Nephron (organoid): ENCODE results near the gene EPS8.

Experiments used
- H3K27ac Mint-ChIP-seq, 3 experiments: 2 replicates each; pipeline ENCODE4 v1.8.0; 2020; ENCODE audit warnings: mixed read lengths in 3 of 3, mild to moderate bottlenecking in 2 of 3, moderate library complexity in 1 of 3
- H3K27me3 Mint-ChIP-seq: 2 replicates; pipeline ENCODE4 v1.8.0; 2021; ENCODE audit warnings: low read depth, mild to moderate bottlenecking, moderate library complexity, mixed read lengths
- H3K36me3 Mint-ChIP-seq: 2 replicates; pipeline ENCODE4 v1.8.0; 2020; ENCODE audit warnings: low read depth, mixed read lengths
- H3K4me1 Mint-ChIP-seq: 2 replicates; pipeline ENCODE4 v1.8.0; 2020; ENCODE audit warnings: mixed read lengths
- H3K4me3 Mint-ChIP-seq, 3 experiments: 2 replicates each; pipeline ENCODE4 v1.8.0; 2020; ENCODE audit warnings: mild to moderate bottlenecking in 3 of 3, mixed read lengths in 3 of 3, moderate library complexity in 2 of 3
- H3K9me3 Mint-ChIP-seq: 2 replicates; pipeline ENCODE4 v1.8.0; 2020; ENCODE audit warnings: mixed read lengths
- CTCF ChIP-seq, 3 experiments: fragments of 200-600 bp; sonication (generic); IDR thresholded peaks; one replicate each; pipeline ENCODE4 v1.5.0; 2021; ENCODE audit warnings: antibody characterized with exemption in 3 of 3; ENCODE audit not compliant: unreplicated experiment in 3 of 3

Gene EPS8

DNA sequence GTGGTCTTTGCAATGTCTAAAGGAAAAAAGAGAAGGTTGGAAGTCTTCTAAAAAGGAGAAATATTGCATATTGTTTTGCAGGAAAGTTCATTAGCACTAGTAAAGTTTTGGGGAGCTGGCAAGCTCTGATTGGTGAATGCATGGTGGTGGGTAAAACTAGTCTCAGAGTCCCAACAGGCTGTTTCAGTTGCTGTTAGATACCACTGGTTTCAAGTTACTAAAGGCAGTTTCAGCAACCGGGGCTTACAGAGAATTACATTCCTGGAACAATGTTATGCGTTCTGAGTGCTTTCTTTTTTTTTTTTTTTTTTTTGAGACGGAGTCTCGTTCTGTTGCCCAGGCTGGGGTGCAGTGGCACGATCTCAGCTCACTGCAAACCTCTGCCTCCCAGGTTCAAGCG lies 208.2 kb downstream of the EPS8 start:
- Mint-ChIP-seq H3K4me1 (peaks cover 10% of the 10 kb centered on the region), H3K36me3 (peaks cover 5% of the 10 kb centered on the region), H3K27me3 (peaks cover 4% of the 10 kb centered on the region), H3K27ac (no peak overlapping the region), H3K4me3 (no peak overlapping the region), H3K9me3 (peaks cover 3% of the 10 kb centered on the region)
- TF ChIP-seq CTCF (IDR thresholded peaks at IDR 0.05; ENCODE audit: unreplicated experiment in 3 of 3): no peak

GRCh38 chr12:15580431-15580830 lies 208.8 kb downstream of the EPS8 start:
- Mint-ChIP-seq H3K27ac (no peak overlapping the region), H3K9me3 (peaks cover 3% of the 10 kb centered on the region), H3K4me1 (peaks cover 16% of the 10 kb centered on the region), H3K4me3 (no peak overlapping the region), H3K27me3 (peaks cover 4% of the 10 kb centered on the region), H3K36me3 (peaks cover 9% of the 10 kb centered on the region)
- TF ChIP-seq CTCF (IDR thresholded peaks at IDR 0.05; ENCODE audit: unreplicated experiment in 3 of 3): no peak

DNA sequence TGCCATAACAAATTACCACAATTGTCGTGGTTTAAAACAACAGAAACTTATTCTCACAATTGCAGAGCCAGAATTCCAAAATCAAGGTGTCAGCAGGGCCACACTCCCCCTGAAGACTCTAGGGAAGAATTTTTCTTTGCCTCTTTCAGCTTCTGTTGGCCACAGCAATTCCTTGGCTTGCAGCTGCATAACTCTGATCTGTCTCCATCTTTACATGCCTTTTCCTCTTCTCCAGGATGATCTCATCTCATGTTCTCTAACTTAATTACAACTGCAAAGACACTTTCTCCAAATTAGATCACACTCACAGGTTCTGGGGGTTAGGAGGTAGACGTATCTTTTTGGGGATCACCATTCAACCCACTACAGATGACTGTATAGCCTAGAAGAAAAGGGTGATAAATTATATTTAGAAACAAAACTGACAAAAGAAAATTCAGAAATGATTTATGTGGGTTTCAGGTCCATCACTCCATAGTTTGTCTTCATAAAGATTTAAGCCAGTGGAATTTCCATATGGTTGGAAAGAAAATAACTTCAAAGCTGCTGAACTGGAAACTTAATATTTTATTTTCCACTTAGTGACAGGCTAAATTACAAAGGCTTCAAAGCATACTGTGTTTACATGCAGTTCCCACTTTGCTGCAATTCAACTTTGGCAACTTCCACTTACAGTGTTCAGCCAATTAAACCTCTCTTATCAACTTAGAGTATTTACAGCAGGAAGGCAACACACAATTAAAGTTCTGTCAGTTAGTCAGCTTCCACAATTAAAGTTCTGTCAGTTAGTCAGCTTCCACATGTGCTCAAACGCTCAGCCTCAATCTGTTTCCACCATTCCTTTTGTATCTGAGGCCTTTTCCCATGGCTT lies 213.3 kb downstream of the EPS8 start:
- H3K27me3 Mint-ChIP-seq: no peaks in the 10 kb centered on the region
- H3K9me3 Mint-ChIP-seq: no peaks in the 10 kb centered on the region
- peak overlapping the region; percentile 14 to 37 (median 26) for H3K27ac Mint-ChIP-seq
- H3K4me3 Mint-ChIP-seq: no peak overlapping the region
- H3K36me3 Mint-ChIP-seq: peaks cover 8% of the 10 kb centered on the region
- peaks cover 15% of the 10 kb centered on the region for H3K4me1 Mint-ChIP-seq
- no peak for TF ChIP-seq CTCF (IDR thresholded peaks at IDR 0.05; ENCODE audit: unreplicated experiment in 3 of 3)

DNA sequence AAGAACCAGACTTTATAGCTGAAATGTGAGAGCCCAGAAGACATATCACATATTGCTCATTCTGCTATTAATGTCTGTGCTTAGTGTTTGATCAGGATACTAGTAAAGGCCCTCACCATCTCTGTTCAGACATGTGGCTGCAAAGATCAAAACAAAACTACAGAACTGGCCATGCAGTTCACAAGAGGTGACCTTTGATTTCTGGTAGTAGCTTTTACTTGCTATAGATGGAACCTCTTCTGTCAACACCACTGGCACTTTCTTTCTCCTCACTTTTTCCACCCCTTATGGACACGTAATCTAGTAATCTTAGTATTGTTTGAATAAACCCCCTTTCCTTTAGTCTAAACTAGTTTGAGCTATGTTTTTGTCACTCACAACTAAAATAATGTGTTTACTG lies 214.8 kb downstream of the EPS8 start:
- Mint-ChIP-seq H3K9me3 (no peaks in the 10 kb centered on the region), H3K4me1 (peaks cover 22% of the 10 kb centered on the region), H3K36me3 (peaks cover 8% of the 10 kb centered on the region)

More for the DNA sequence above, 214.8 kb downstream of the EPS8 start:
- peaks cover 2% of the 10 kb centered on the region for H3K27me3 Mint-ChIP-seq
- no peak overlapping the region for H3K4me3 Mint-ChIP-seq
- no peak overlapping the region for H3K27ac Mint-ChIP-seq
- TF ChIP-seq CTCF (IDR thresholded peaks at IDR 0.05; ENCODE audit: unreplicated experiment in 3 of 3): no peak
